ENCODE data around the gene DNAAF9.

GRCh38 chr20:3452690-3453089 is 45.2 kb upstream of the DNAAF9 start:
- TF ChIP-seq POLR2A (IDR thresholded peaks at IDR 0.05) (no peak), CTCF (IDR thresholded peaks at IDR 0.05) (no peak)

All from Peyer's patch (tissue), 4 donors.